ENCODE results near the gene TNS3. TPM values are rescaled to one million over a fixed set of nuclear protein-coding genes. Genes with fewer than 3 reads are reported as not detected.

Gene TNS3
- total and polyA plus RNA-seq, 5 donors from 2014 or later: 1.4 TPM; not detected in 4

GRCh38 chr7:47537716-47538675 lies 43.9 kb downstream of the TNS3 start:
- DNase-seq (no peak), ATAC-seq (ENCODE audit: low read depth in 2 of 2) (no peak)
- no peaks in the 10 kb centered on the region for H3K4me1 Mint-ChIP-seq
- no peak overlapping the region for H3K27ac Mint-ChIP-seq
- no peaks in the 10 kb centered on the region for H3K9me3 ChIP-seq (ENCODE audit: control insufficient read depth in 2 of 2, low read length in 2 of 2)
- no peak overlapping the region for H3K4me3 Mint-ChIP-seq
- no peaks in the 10 kb centered on the region for H3K36me3 ChIP-seq (ENCODE audit: control insufficient read depth, insufficient read depth, low read length)
- no peaks in the 10 kb centered on the region for H3K9me3 Mint-ChIP-seq
- no peaks in the 10 kb centered on the region for H3K36me3 Mint-ChIP-seq
- H3K27me3 ChIP-seq (ENCODE audit: control insufficient read depth, insufficient read depth, low read length): no peaks in the 10 kb centered on the region
- no peaks in the 10 kb centered on the region for H3K4me1 ChIP-seq (ENCODE audit: control insufficient read depth, insufficient read depth, low read length, poor library complexity, severe bottlenecking)
- H3K4me3 ChIP-seq (ENCODE audit: low read depth, low read length): no peak overlapping the region
- H3K27ac ChIP-seq (ENCODE audit: insufficient read depth, low read length, poor library complexity, severe bottlenecking): no peak overlapping the region
- peaks cover 6% of the 10 kb centered on the region for H3K27me3 Mint-ChIP-seq

GRCh38 chr7:47536661-47537611 lies 45.0 kb downstream of the TNS3 start:
- ATAC-seq (ENCODE audit: low read depth in 2 of 2): no peak

GRCh38 chr7:47535704-47536628 lies 45.9 kb downstream of the TNS3 start:
- ATAC-seq (ENCODE audit: low read depth in 2 of 2): no peak
- no peaks in the 10 kb centered on the region for H3K4me1 Mint-ChIP-seq
- H3K27me3 Mint-ChIP-seq: peaks cover 6% of the 10 kb centered on the region
- Histone ChIP-seq H3K4me3 (ENCODE audit: low read depth, low read length) (no peak overlapping the region), H3K36me3 (ENCODE audit: control insufficient read depth, insufficient read depth, low read length) (no peaks in the 10 kb centered on the region), H3K27me3 (ENCODE audit: control insufficient read depth, insufficient read depth, low read length) (no peaks in the 10 kb centered on the region), H3K4me1 (ENCODE audit: control insufficient read depth, insufficient read depth, low read length, poor library complexity, severe bottlenecking) (no peaks in the 10 kb centered on the region), H3K9me3 (ENCODE audit: control insufficient read depth in 2 of 2, low read length in 2 of 2) (no peaks in the 10 kb centered on the region), H3K27ac (ENCODE audit: insufficient read depth, low read length, poor library complexity, severe bottlenecking) (no peak overlapping the region)
- no peak for DNase-seq
- no peak overlapping the region for H3K4me3 Mint-ChIP-seq
- no peaks in the 10 kb centered on the region for H3K36me3 Mint-ChIP-seq
- H3K27ac Mint-ChIP-seq: no peak overlapping the region
- no peaks in the 10 kb centered on the region for H3K9me3 Mint-ChIP-seq

More at GRCh38 chr7:47536661-47537611, 45.0 kb downstream of the TNS3 start:
- H3K4me3 Mint-ChIP-seq: no peak overlapping the region
- H3K27ac ChIP-seq (ENCODE audit: insufficient read depth, low read length, poor library complexity, severe bottlenecking): no peak overlapping the region
- peaks cover 6% of the 10 kb centered on the region for H3K27me3 Mint-ChIP-seq
- no peaks in the 10 kb centered on the region for H3K9me3 Mint-ChIP-seq
- no peaks in the 10 kb centered on the region for H3K36me3 Mint-ChIP-seq
- no peaks in the 10 kb centered on the region for H3K4me1 ChIP-seq (ENCODE audit: control insufficient read depth, insufficient read depth, low read length, poor library complexity, severe bottlenecking)
- H3K27ac Mint-ChIP-seq: no peak overlapping the region
- H3K4me1 Mint-ChIP-seq: no peaks in the 10 kb centered on the region
- no peaks in the 10 kb centered on the region for H3K9me3 ChIP-seq (ENCODE audit: control insufficient read depth in 2 of 2, low read length in 2 of 2)
- no peak overlapping the region for H3K4me3 ChIP-seq (ENCODE audit: low read depth, low read length)
- H3K36me3 ChIP-seq (ENCODE audit: control insufficient read depth, insufficient read depth, low read length): no peaks in the 10 kb centered on the region
- no peak for DNase-seq
- no peaks in the 10 kb centered on the region for H3K27me3 ChIP-seq (ENCODE audit: control insufficient read depth, insufficient read depth, low read length)

GRCh38 chr7:47535035-47535703 lies 46.7 kb downstream of the TNS3 start:
- H3K27me3 ChIP-seq (ENCODE audit: control insufficient read depth, insufficient read depth, low read length): no peaks in the 10 kb centered on the region
- Mint-ChIP-seq H3K27me3 (peaks cover 6% of the 10 kb centered on the region), H3K36me3 (no peaks in the 10 kb centered on the region), H3K9me3 (no peaks in the 10 kb centered on the region), H3K4me1 (no peaks in the 10 kb centered on the region), H3K4me3 (no peak overlapping the region), H3K27ac (peak overlapping the region in 1 of 3 donors; percentile 45)
- H3K9me3 ChIP-seq (ENCODE audit: control insufficient read depth in 2 of 2, low read length in 2 of 2): no peaks in the 10 kb centered on the region
- H3K4me1 ChIP-seq (ENCODE audit: control insufficient read depth, insufficient read depth, low read length, poor library complexity, severe bottlenecking): no peaks in the 10 kb centered on the region
- H3K4me3 ChIP-seq (ENCODE audit: low read depth, low read length): no peak overlapping the region
- H3K27ac ChIP-seq (ENCODE audit: insufficient read depth, low read length, poor library complexity, severe bottlenecking): no peak overlapping the region
- H3K36me3 ChIP-seq (ENCODE audit: control insufficient read depth, insufficient read depth, low read length): no peaks in the 10 kb centered on the region
- DNase-seq (no peak), ATAC-seq (ENCODE audit: low read depth in 2 of 2) (no peak)

GRCh38 chr7:47534322-47535034 lies 47.4 kb downstream of the TNS3 start:
- H3K36me3 Mint-ChIP-seq: no peaks in the 10 kb centered on the region
- no peak overlapping the region for H3K4me3 Mint-ChIP-seq
- no peaks in the 10 kb centered on the region for H3K4me1 Mint-ChIP-seq
- Histone ChIP-seq H3K9me3 (ENCODE audit: control insufficient read depth in 2 of 2, low read length in 2 of 2) (no peaks in the 10 kb centered on the region), H3K36me3 (ENCODE audit: control insufficient read depth, insufficient read depth, low read length) (no peaks in the 10 kb centered on the region), H3K4me3 (ENCODE audit: low read depth, low read length) (no peak overlapping the region), H3K27me3 (ENCODE audit: control insufficient read depth, insufficient read depth, low read length) (no peaks in the 10 kb centered on the region), H3K4me1 (ENCODE audit: control insufficient read depth, insufficient read depth, low read length, poor library complexity, severe bottlenecking) (no peaks in the 10 kb centered on the region), H3K27ac (ENCODE audit: insufficient read depth, low read length, poor library complexity, severe bottlenecking) (no peak overlapping the region)
- no peaks in the 10 kb centered on the region for H3K9me3 Mint-ChIP-seq
- peaks cover 6% of the 10 kb centered on the region for H3K27me3 Mint-ChIP-seq
- no peak for ATAC-seq (ENCODE audit: low read depth in 2 of 2)
- no peak overlapping the region for H3K27ac Mint-ChIP-seq
- no peak for DNase-seq

- H3K4me3 Mint-ChIP-seq: no peak overlapping the region
- Histone ChIP-seq H3K4me1 (ENCODE audit: control insufficient read depth, insufficient read depth, low read length, poor library complexity, severe bottlenecking) (no peaks in the 10 kb centered on the region), H3K9me3 (ENCODE audit: control insufficient read depth in 2 of 2, low read length in 2 of 2) (no peaks in the 10 kb centered on the region), H3K27ac (ENCODE audit: insufficient read depth, low read length, poor library complexity, severe bottlenecking) (no peak overlapping the region), H3K36me3 (ENCODE audit: control insufficient read depth, insufficient read depth, low read length) (no peaks in the 10 kb centered on the region), H3K27me3 (ENCODE audit: control insufficient read depth, insufficient read depth, low read length) (no peaks in the 10 kb centered on the region), H3K4me3 (ENCODE audit: low read depth, low read length) (no peak overlapping the region)
- no peaks in the 10 kb centered on the region for H3K4me1 Mint-ChIP-seq
- H3K27ac Mint-ChIP-seq: no peak overlapping the region
- H3K36me3 Mint-ChIP-seq: no peaks in the 10 kb centered on the region
- no peaks in the 10 kb centered on the region for H3K9me3 Mint-ChIP-seq
- no peaks in the 10 kb centered on the region for H3K27me3 Mint-ChIP-seq
- no peak for ATAC-seq (ENCODE audit: low read depth in 2 of 2)
- no peak for DNase-seq
These were observed 50.1 kb downstream of the TNS3 start for GRCh38 chr7:47531584-47532492.

Data from CD4-positive, CD25-positive, alpha-beta regulatory T cell (primary cell).